ENCODE data around the gene TMEM101.

GRCh38 chr17:44022246-44022645 is 7.5 kb upstream of the TMEM101 start:
- no peak for TF ChIP-seq ELF4 (IDR thresholded peaks at IDR 0.05)
- no peak for TF ChIP-seq TARDBP (IDR thresholded peaks at IDR 0.05)
- no peak for TF ChIP-seq FOXK2 (IDR thresholded peaks at IDR 0.05)
- TF ChIP-seq SP1 (IDR thresholded peaks at IDR 0.05), result no peak
- no peak for TF ChIP-seq LEF1 (IDR thresholded peaks at IDR 0.05; ENCODE audit: borderline replicate concordance)
- TF ChIP-seq NFRKB (IDR thresholded peaks at IDR 0.05), result no peak
- TF ChIP-seq BHLHE40 (IDR thresholded peaks at IDR 0.05; ENCODE audit: borderline replicate concordance), result no peak
- TF ChIP-seq FOXM1 (IDR thresholded peaks at IDR 0.05; ENCODE audit: borderline replicate concordance), result no peak
- TF ChIP-seq ZNF384 (IDR thresholded peaks at IDR 0.05), result no peak

All from HEK293T (cell line).